Esophagus muscularis mucosa (tissue), 4 donors: ENCODE results near the gene KCNJ6.

Experiments used
- EP300 ChIP-seq: sonication (generic); formaldehyde crosslinking; IDR thresholded peaks from one replicate; pipeline ENCODE4 v1.6.1; 2017; ENCODE audit warnings: antibody characterized with exemption
- POLR2A ChIP-seq: fragments of 450-650 bp; IDR thresholded peaks from one replicate; pipeline ENCODE4 v1.6.1; 2017; ENCODE audit warnings: antibody characterized with exemption, moderate library complexity, mild to moderate bottlenecking, low read depth
- POLR2AphosphoS5 ChIP-seq, 2 donors: sonication (generic); formaldehyde crosslinking; IDR thresholded peaks; one replicate each; pipeline ENCODE4 v1.6.1; 2017; ENCODE audit warnings: antibody characterized with exemption in 2 of 2
- TF ChIP-seq, protein P1 (sequence below), 3 experiments: fragments of 200-600 bp in 2 of 3; fragments of 450-650 bp in 1 of 3; sonication (generic) in 2 of 3; IDR thresholded peaks; one replicate each; pipeline ENCODE4 v1.5.1; 2017 to 2019; ENCODE audit warnings: antibody characterized with exemption in 3 of 3, mild to moderate bottlenecking in 2 of 3, moderate library complexity in 1 of 3

DNA sequence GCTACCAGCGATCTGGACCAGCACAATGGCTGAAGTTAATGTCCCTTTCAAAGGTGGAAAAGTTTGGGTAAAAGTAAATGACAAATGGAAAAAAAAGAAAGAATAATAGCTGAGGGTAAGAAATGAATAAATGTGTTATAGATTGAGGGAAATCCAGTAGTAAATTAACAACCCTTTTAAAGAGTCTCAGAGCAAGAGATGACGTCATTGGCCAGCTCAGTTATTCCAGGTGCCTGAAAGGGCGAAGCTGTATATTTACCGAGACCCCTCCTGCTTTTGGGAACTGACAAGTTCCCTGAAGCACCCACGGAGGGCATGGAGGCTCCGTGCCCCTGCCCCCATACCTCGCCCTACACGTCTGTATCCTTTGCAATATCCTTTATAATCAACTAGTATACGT is 40.5 kb upstream of the KCNJ6 start:
- TF ChIP-seq, protein P1, sequence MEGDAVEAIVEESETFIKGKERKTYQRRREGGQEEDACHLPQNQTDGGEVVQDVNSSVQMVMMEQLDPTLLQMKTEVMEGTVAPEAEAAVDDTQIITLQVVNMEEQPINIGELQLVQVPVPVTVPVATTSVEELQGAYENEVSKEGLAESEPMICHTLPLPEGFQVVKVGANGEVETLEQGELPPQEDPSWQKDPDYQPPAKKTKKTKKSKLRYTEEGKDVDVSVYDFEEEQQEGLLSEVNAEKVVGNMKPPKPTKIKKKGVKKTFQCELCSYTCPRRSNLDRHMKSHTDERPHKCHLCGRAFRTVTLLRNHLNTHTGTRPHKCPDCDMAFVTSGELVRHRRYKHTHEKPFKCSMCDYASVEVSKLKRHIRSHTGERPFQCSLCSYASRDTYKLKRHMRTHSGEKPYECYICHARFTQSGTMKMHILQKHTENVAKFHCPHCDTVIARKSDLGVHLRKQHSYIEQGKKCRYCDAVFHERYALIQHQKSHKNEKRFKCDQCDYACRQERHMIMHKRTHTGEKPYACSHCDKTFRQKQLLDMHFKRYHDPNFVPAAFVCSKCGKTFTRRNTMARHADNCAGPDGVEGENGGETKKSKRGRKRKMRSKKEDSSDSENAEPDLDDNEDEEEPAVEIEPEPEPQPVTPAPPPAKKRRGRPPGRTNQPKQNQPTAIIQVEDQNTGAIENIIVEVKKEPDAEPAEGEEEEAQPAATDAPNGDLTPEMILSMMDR (IDR thresholded peaks at IDR 0.05), result no peak
- TF ChIP-seq EP300, result no peak
- no peak for TF ChIP-seq POLR2A
- TF ChIP-seq POLR2AphosphoS5 (IDR thresholded peaks at IDR 0.05), result no peak
